GM21381 (cell line): Measurements from ENCODE around the gene EDN2.

Source experiments
- ATAC-seq: cut with Tn5 transposase; IDR thresholded peaks from one replicate; pipeline ENCODE4 v1.9.1; 2021; ENCODE audit warnings: mild to moderate bottlenecking, moderate library complexity; ENCODE audit not compliant: unreplicated experiment

EDN2 gene

DNA sequence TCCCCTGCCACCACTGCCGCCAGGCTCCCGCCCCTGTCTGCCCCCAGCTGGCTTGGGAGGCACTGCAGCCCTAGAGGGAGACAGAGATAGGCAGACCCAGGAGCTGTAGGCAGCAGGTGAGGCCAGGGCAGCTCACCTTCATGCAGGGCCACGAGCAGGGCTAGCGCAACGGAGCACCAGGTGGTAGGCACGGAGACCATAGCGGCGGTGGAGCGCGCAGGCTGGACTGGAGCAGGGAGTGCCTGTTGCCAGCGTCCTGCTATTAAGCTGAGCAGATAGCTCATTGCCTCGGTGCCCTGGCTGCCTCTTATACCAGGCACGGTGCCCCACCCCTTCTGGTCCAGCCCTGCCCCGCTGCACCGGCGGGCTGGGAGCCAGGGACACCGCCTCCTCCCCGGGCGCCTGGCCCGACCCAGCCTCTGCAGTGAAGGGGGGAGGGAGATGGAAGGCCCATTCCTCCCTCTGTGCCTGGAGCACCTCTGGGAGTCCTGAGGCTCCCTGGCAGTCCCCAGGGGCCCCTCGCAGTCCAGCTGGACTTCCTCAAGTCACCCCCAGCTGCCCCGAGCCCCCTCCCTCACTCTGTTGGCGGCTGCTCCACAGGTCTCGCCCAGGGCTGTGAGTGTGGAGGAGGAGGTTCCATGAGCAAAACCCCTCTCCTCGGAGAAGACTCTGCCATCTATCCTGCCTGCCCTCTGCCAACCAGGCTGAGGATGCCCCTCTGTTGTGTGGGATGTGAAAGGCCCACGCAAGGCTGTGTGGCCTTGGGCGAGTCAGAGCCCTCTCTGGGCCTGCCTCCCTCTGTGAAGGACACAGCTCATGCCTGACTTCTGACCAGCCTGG lies at the start of gene EDN2:
Gene EDN2 (minus strand): TSS at position 282 of the 840 bp plus-strand sequence. CDS start 82 bp downstream, at position 200.
- ATAC-seq: no peak

DNA sequence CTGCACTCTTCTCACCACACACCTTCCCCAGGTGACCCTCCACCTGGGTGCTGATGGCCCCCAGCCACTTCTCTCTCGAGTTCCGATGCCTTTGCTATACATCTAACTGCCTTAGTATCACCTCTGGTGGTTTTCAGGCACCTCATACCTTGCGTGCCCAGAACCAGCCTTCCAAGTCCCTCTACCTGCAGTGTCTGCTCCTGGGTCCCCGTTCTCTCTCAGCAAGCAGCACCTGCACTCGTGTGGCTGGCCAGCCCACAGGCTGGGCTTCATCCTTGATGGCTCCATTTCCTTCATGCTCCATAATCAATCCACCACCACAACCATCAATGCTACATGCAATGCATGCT lies 49.2 kb upstream of the EDN2 start:
- no peak for ATAC-seq

DNA sequence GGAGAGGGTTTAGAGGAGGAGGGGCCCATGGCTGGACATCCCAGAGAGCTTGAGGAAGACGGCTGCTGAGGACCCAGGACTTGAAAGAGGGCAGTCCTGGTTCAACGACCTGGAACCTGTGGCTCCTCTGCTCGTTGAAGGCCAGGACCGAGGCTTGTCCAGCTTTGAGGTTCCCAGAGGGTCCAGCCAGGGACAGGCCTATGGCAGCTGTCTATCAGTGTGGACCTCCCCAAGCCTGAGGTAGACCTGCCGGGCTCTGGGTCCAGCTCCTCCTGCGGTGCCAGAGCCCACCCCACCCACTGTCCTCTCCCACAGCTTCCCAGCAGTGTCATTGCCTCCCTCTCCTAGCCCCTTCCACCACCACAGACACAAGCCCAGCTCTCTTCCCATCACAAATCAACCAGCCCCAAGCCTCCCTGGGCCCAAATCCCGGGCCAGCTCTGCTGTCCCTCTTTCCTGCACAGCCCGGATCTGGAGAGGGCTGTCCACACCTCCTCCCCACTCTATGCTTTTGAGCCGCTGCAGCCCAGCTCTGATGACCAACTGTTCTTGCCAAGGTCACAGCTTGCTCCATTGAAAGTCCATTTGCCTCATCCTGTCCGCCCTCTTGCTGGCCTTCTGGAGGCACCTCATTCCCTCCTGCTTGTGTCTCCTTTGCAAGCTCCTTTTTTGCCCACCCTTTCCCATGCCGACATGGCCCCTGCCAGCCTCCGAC lies 48.7 kb upstream of the EDN2 start:
- no peak for ATAC-seq

- ATAC-seq: no peak
These were observed 47.9 kb upstream of the EDN2 start for GRCh38 chr1:41532206-41532975.

DNA sequence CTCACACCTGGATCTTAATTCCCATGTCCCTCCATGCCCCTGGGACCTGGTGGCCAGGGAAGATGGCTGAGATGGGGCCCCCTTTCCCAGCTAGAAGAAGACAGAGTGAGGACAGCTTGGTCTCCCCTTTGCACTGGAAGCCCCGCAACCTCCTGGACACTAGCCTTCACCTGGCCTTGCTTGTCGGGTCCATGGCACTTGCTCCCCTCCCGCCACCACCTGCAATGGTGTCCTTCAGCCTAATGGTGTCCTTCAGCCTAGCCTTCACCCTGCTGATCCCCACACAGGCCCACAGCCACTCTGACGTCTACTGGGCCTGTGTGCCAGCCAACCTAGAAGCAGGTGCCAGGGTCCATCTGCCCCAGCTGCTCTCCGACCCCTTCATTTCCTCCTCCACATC lies 45.9 kb upstream of the EDN2 start:
- ATAC-seq: no peak

GRCh38 chr1:41529621-41530395 lies 45.3 kb upstream of the EDN2 start:
- no peak for ATAC-seq

DNA sequence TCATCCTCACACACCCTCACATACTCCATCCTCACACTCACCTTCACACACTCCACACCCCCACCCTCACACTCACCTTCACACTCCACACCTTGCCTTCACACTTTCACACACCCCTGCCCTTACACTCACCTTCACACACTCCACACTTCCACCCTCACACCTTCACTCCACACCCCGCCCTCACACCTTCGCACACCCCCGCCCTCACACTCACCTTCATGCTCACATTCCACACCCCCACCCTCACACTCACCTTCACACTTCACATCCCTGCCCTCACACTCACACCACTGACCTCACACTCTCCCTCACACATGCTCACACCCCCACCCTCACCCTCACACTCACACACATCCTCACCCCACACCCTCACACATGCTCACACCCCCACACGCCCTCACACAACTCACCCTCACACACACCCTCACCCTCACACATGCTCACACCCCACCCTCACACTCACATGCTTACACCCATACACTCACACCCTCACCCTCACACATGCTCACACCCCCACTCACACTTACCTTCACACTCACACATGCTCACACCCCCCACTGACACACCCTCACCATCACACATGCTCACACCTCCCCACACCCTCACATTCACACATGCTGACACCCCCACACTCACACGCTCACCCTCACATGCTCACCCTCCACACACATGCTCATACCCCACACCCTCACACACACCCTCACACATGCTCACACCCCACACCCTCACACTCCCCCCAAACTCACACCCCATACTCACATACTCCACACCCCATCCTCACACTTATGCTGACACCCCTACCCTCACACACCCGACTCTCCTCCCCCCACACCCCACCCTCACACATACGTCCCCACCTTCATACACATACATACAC lies 44.5 kb upstream of the EDN2 start:
- no peak for ATAC-seq

- ATAC-seq: no peak
These were observed 43.6 kb upstream of the EDN2 start for GRCh38 chr1:41528106-41528505.

DNA sequence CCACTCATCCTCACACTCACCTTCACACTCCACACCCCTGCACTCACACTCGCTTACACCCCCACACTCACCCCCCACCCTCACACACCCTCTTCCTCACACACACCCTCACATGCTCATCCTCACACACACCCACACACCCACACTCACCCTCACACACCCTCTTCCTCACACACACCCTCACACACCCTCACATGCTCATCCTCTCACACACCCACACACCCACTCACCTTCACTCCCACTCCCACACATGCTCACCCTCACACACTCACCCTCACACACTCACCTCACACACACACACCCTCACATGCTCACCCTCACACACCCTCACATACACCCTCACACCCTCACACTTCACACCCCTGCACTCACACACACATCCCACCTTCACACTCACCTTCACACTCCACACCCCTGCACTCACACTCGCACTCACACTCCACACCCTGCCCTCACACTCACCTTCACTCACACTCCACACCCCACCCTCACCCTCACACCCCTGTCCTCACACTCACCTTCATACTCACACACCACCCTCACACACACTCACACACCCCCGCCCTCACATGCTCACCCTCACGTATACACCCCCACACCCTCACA lies 42.6 kb upstream of the EDN2 start:
- no peak for ATAC-seq

DNA sequence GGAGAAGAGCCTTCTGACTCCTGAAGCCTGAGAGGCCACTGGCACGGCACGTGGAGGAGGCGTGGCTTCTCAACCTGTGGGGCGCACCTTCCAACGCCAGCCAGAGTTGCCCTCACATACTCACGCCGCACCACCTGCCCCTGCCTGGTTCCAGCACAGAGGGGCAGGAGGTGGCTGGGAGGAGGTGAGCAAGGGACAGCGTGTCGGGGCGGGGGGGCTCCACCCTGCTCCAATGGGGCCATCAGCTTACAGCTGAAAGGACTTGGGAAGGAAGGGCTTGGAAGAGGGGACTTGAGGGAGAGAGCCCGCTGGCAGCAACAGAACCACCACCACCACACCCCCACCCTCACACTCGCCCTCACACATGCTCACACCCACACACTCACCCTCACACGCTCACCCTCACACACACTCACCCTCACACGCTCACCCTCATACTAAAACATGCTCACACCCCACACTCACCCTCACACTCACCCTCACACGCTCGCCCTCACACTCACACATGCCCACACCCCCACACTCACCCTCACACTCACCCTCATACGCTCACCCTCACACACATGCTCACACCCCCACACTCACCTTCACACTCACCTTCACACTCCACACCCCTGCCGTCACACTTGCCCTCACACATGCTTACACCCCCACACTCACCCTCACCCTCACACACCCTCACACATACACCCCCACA lies 41.6 kb upstream of the EDN2 start:
- ATAC-seq: no peak

DNA sequence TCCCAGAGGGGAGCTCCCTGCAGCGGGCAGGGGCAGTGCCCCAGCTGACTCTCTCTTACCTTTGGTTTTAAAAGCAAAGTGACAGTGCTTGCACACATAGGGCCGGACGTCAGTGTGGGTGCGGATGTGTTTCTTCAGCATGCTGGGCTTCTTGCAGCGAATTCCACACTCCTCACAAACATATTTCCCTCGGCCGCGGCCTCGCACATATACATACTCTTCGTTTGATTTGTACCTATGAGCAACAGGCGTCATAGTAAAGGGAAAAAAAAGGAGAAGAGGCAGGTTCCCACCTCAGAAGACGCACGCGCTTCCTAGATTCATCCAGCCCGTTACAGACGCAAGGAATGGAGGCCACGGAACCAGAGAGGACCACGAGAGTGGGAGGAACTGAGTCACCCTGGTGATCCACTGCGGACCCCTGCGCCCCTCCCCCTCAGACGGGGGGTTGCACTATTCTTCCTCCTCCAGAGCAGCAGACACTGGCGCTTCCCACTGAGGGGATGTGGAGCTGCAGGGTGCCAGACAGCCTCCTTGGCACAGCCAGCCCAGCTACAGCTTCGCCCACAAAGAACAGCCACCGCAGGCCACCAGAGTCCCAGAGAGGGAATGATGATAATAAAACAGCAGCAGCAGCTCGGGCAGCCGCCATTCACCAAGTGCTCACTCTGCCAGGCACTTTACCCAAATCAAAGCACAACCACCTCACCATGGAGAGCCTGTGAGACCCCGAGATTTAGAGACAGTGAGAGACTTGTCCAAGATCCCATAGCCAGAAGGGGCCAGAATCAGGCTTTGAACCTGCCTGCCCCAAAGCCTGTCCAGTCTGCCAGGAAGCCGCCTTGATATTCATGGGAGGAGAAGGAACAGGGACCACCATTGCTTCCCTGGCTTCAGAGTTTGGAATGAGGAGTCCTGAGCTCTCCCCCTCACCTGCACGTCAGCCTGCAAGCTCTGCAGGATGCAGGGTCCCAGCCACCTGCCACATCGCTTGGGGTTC lies 40.5 kb upstream of the EDN2 start:
- no peak for ATAC-seq

- ATAC-seq: no peak
These were observed 39.6 kb upstream of the EDN2 start for GRCh38 chr1:41523949-41524675.

DNA sequence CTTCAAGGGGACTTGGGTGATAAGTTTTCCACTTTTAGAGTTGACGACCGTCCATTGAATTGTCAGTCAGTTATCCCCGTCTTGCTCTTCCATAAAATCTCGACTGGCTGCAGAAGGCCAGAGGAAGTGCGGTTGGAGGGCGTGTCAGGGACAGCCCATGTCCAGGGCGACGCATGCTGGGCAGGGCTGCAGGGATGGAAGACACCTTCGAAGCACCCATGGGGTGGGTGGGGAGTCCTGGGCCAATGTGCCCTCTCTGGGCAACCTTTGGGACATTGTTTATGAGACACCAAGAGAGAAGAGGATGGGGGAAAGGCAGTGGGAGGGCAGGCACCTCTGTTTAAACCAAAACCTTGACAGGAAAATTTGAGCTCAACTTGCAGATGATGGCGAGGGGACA lies 38.6 kb upstream of the EDN2 start:
- ATAC-seq: no peak

DNA sequence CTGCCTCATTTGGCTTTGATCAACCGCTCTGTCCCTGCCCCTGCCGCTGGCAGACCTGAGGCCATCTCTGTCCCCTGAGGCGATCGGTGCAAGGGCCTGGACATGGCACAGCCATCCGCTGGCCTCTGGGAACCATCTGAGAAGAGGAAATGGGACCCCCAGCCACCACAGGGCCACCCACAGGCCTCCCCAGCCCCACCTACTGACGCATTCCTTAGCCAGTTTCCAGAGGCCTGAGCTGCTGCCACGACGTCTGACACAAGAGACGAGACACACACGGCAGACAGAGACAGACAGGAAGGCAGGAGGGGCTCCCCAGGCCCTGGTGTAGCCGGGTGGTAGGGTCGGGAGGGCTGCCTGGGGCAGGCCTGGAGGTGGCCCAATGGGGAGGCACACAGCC lies 37.3 kb upstream of the EDN2 start:
- no peak for ATAC-seq

GRCh38 chr1:41520951-41521752 lies 36.7 kb upstream of the EDN2 start:
- no peak for ATAC-seq

- no peak for ATAC-seq
These were observed 35.2 kb upstream of the EDN2 start for GRCh38 chr1:41519667-41520066.
